Lung (tissue), 12 donors: Measurements from ENCODE around the gene CCDC8. TPM values are rescaled to one million over a fixed set of nuclear protein-coding genes. Genes with fewer than 3 reads are reported as not detected.

Experiments
- ATAC-seq: fragments of 200-7000 bp; cut with Tn5 transposase; one replicate; pipeline ENCODE4 v1.9.1; 2020; ENCODE audit warnings: moderate number of reproducible peaks; ENCODE audit not compliant: insufficient read depth, low FRiP score
- DNase-seq, 3 donors: peaks; one replicate each; pipeline ENCODE4 v3.0.0-alpha.2; 2013 to 2017
- H3K27ac ChIP-seq, 2 donors: one replicate each; pipeline ENCODE4 v1.5.1; 2013; ENCODE audit warnings: mild to moderate bottlenecking in 2 of 2, moderate library complexity in 2 of 2, control low read depth in 1 of 2, inconsistent platforms in 1 of 2, low read depth in 1 of 2, low read length in 1 of 2
- H3K27me3 ChIP-seq, 3 donors: one replicate each; pipeline ENCODE4 v1.5.1; 2013; ENCODE audit warnings: low read length in 2 of 3; ENCODE audit not compliant: control insufficient read depth in 3 of 3, insufficient read depth in 3 of 3
- H3K36me3 ChIP-seq, 4 donors: one replicate each; pipeline ENCODE4 v1.5.1; 2013; ENCODE audit warnings: low read length in 4 of 4, mild to moderate bottlenecking in 1 of 4, moderate library complexity in 1 of 4; ENCODE audit not compliant: control insufficient read depth in 4 of 4, insufficient read depth in 4 of 4
- H3K4me1 ChIP-seq, 5 donors: one replicate each; pipeline ENCODE4 v1.5.1; 2013; ENCODE audit warnings: low read length in 5 of 5, mild to moderate bottlenecking in 2 of 5, moderate library complexity in 1 of 5; ENCODE audit not compliant: control insufficient read depth in 5 of 5, insufficient read depth in 5 of 5
- H3K4me3 ChIP-seq: one replicate; pipeline ENCODE4 v1.5.1; 2013; ENCODE audit warnings: mild to moderate bottlenecking, control low read depth, moderate library complexity
- H3K9ac ChIP-seq, 2 donors: one replicate each; pipeline ENCODE4 v1.5.1; 2013; ENCODE audit warnings: low read length in 2 of 2, control low read depth in 1 of 2; ENCODE audit not compliant: insufficient read depth in 1 of 2
- H3K9me3 ChIP-seq, 4 donors: one replicate each; pipeline ENCODE4 v1.5.1; 2013; ENCODE audit warnings: low read length in 3 of 4, mild to moderate bottlenecking in 1 of 4, moderate library complexity in 1 of 4; ENCODE audit not compliant: control insufficient read depth in 4 of 4, insufficient read depth in 3 of 4
- WGBS, 2 donors: extraction: QIAGEN DNeasy Blood & Tissue Kit; methylation state at CpG; one replicate each; pipeline ENCODE4 v1.1.7; 2013; 5-methylcytosine and 5-hydroxymethylcytosine counted together
- polyA plus RNA-seq, 2 donors: library from polyadenylated mRNA; stranded (reverse); fragments of 200-250 nt; gene quantifications; one replicate each; pipeline ENCODE4 v1.2.1, GENCODE V29; 2013
- total RNA-seq, 2 donors: library from RNA; depleted of rRNA in 1 of 2; stranded (reverse); fragments of >200 nt in 1 of 2; gene quantifications; one replicate each; pipeline ENCODE4 v1.2.1, GENCODE V29; 2014 to 2021
- TF ChIP-seq, protein P1 (sequence below): IDR thresholded peaks from 2 replicates; pipeline ENCODE4 v1.5.1; 2012; ENCODE audit warnings: mild to moderate bottlenecking; ENCODE audit errors: control extremely low read depth, extremely low read depth
- donor health status: control.
- donor health status: control.
- donor health status: Bipolar disorder and iron deficiency.
- donor health status: healthy.
- donor health status: DM: yes; HTN: yes; CAD: no.

Gene CCDC8
- total and polyA plus RNA-seq, 4 donors = 3.9 to 45.7 (median 13.0) TPM

GRCh38 chr19:46448601-46449000, 35.2 kb upstream of the CCDC8 start:
- ATAC-seq (no peak), DNase-seq (no peak)
- Histone ChIP-seq H3K4me1 (peaks cover 0 to 4% (median 0%) of the 10 kb centered on the region in 5 donors), H3K36me3 (no peaks in the 10 kb centered on the region), H3K27ac (no peak overlapping the region), H3K27me3 (no peaks in the 10 kb centered on the region), H3K9me3 (no peaks in the 10 kb centered on the region), H3K4me3 (no peak overlapping the region), H3K9ac (no peak overlapping the region)
- TF ChIP-seq, protein P1, sequence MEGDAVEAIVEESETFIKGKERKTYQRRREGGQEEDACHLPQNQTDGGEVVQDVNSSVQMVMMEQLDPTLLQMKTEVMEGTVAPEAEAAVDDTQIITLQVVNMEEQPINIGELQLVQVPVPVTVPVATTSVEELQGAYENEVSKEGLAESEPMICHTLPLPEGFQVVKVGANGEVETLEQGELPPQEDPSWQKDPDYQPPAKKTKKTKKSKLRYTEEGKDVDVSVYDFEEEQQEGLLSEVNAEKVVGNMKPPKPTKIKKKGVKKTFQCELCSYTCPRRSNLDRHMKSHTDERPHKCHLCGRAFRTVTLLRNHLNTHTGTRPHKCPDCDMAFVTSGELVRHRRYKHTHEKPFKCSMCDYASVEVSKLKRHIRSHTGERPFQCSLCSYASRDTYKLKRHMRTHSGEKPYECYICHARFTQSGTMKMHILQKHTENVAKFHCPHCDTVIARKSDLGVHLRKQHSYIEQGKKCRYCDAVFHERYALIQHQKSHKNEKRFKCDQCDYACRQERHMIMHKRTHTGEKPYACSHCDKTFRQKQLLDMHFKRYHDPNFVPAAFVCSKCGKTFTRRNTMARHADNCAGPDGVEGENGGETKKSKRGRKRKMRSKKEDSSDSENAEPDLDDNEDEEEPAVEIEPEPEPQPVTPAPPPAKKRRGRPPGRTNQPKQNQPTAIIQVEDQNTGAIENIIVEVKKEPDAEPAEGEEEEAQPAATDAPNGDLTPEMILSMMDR = no peak
- 95 to 96% methylated on average over 10 of the region's 10 CpGs for WGBS, 2 donors

- Histone ChIP-seq H3K36me3 (no peaks in the 10 kb centered on the region), H3K27me3 (no peaks in the 10 kb centered on the region), H3K9me3 (no peaks in the 10 kb centered on the region), H3K27ac (no peak overlapping the region), H3K4me3 (no peak overlapping the region), H3K9ac (no peak overlapping the region), H3K4me1 (peaks cover 0 to 9% (median 4%) of the 10 kb centered on the region in 5 donors)
- WGBS, 2 donors = 62 to 64% methylated on average over 5 of the region's 5 CpGs
- DNase-seq = no peak
- ATAC-seq = no peak
- TF ChIP-seq, protein P1 = no peak
These were observed 34.5 kb upstream of the CCDC8 start for GRCh38 chr19:46447824-46448223.

- TF ChIP-seq, protein P1 = no peak
These were observed 33.6 kb upstream of the CCDC8 start for GRCh38 chr19:46447006-46447405.

DNA sequence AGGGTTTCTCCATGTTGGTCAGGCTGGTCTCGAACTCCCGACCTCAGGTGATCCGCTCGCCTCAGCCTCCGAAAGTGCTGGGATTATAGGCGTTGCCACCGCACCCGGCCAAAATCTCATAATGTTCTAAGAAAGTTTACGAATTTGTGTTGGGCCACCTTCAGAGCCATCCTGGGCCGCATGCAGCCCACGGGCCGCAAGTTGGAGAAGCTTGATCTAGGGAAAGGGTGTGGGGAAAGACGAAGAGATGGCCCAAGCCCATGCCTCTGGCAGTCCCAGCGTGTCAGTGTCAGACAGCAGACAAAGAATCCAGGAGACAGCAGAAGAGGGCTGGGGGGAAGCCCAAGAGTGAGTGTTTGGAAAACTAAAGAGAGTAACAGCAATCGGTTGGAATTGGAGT, 32.7 kb upstream of the CCDC8 start:
- Histone ChIP-seq H3K4me1 (peaks cover 3 to 21% (median 5%) of the 10 kb centered on the region in 5 donors), H3K9ac (no peak overlapping the region), H3K9me3 (no peaks in the 10 kb centered on the region), H3K27me3 (no peaks in the 10 kb centered on the region), H3K4me3 (no peak overlapping the region), H3K27ac (no peak overlapping the region), H3K36me3 (no peaks in the 10 kb centered on the region)
- TF ChIP-seq, protein P1 = no peak
- 82 to 86% methylated on average over 11 to 15 of the region's 15 CpGs for WGBS, 2 donors
- ATAC-seq = no peak
- no peak for DNase-seq

More at GRCh38 chr19:46447006-46447405, 33.6 kb upstream of the CCDC8 start:
- 44 to 50% methylated on average over 3 of the region's 3 CpGs for WGBS, 2 donors
- no peak for ATAC-seq
- no peak for DNase-seq
- H3K4me3 ChIP-seq = no peak overlapping the region
- peaks cover 3 to 16% (median 5%) of the 10 kb centered on the region in 5 donors for H3K4me1 ChIP-seq
- H3K27me3 ChIP-seq = no peaks in the 10 kb centered on the region
- H3K27ac ChIP-seq = no peak overlapping the region
- H3K36me3 ChIP-seq = no peaks in the 10 kb centered on the region
- no peaks in the 10 kb centered on the region for H3K9me3 ChIP-seq
- H3K9ac ChIP-seq = no peak overlapping the region
